Measurements from ENCODE around the gene BHLHE41. TPM values are rescaled to one million over a fixed set of nuclear protein-coding genes. Genes with fewer than 3 reads are reported as not detected.

The BHLHE41 gene
- total and polyA plus RNA-seq, 2 experiments from 2014 or later: 0.24 to 0.46 TPM

- Histone ChIP-seq H3K4me3 (no peak overlapping the region), H3K9me3 (ENCODE audit: low read depth) (no peaks in the 10 kb centered on the region), H3K36me3 (no peaks in the 10 kb centered on the region), H3K4me1 (ENCODE audit: low read depth) (peaks cover 13% of the 10 kb centered on the region), H3K27me3 (peaks cover 34% of the 10 kb centered on the region), H3K27ac (no peak overlapping the region)
- TF ChIP-seq CTCF (IDR thresholded peaks at IDR 0.05; ENCODE audit: low read depth, low read length): no peak
- DNase-seq (ENCODE audit: low read depth in 1 of 2, low spot score in 1 of 2): no peak
Observed at GRCh38 chr12:26112232-26112631, 12.6 kb downstream of the BHLHE41 start.

- Histone ChIP-seq H3K27ac (no peak overlapping the region), H3K4me3 (no peak overlapping the region)
- DNase-seq (ENCODE audit: low read depth in 1 of 2, low spot score in 1 of 2): peak in 1 of 2 donors; percentile 68
Observed at GRCh38 chr12:26109343-26109881, 15.4 kb downstream of the BHLHE41 start.

GRCh38 chr12:26108915-26109314, 15.9 kb downstream of the BHLHE41 start:
- H3K4me1 ChIP-seq (ENCODE audit: low read depth): peaks cover 8% of the 10 kb centered on the region
- H3K27me3 ChIP-seq: peaks cover 44% of the 10 kb centered on the region
- no peaks in the 10 kb centered on the region for H3K36me3 ChIP-seq
- H3K4me3 ChIP-seq: no peak overlapping the region
- no peak for DNase-seq (ENCODE audit: low read depth in 1 of 2, low spot score in 1 of 2)
- H3K9me3 ChIP-seq (ENCODE audit: low read depth): no peaks in the 10 kb centered on the region
- TF ChIP-seq CTCF (IDR thresholded peaks at IDR 0.05; ENCODE audit: low read depth, low read length): no peak
- H3K27ac ChIP-seq: no peak overlapping the region

More at GRCh38 chr12:26109343-26109881, 15.4 kb downstream of the BHLHE41 start:
- Histone ChIP-seq H3K9me3 (ENCODE audit: low read depth) (no peaks in the 10 kb centered on the region), H3K27me3 (peaks cover 43% of the 10 kb centered on the region), H3K4me1 (ENCODE audit: low read depth) (peaks cover 8% of the 10 kb centered on the region), H3K36me3 (no peaks in the 10 kb centered on the region)
- no peak for TF ChIP-seq CTCF (IDR thresholded peaks at IDR 0.05; ENCODE audit: low read depth, low read length)

GRCh38 chr12:26106347-26106746, 18.5 kb downstream of the BHLHE41 start:
- Histone ChIP-seq H3K27ac (no peak overlapping the region), H3K4me1 (ENCODE audit: low read depth) (no peaks in the 10 kb centered on the region), H3K36me3 (no peaks in the 10 kb centered on the region), H3K27me3 (peaks cover 29% of the 10 kb centered on the region), H3K4me3 (no peak overlapping the region), H3K9me3 (ENCODE audit: low read depth) (no peaks in the 10 kb centered on the region)
- DNase-seq (ENCODE audit: low read depth in 1 of 2, low spot score in 1 of 2): no peak
- no peak for TF ChIP-seq CTCF (IDR thresholded peaks at IDR 0.05; ENCODE audit: low read depth, low read length)

- H3K27ac ChIP-seq: no peak overlapping the region
- H3K9me3 ChIP-seq (ENCODE audit: low read depth): no peaks in the 10 kb centered on the region
- DNase-seq (ENCODE audit: low read depth in 1 of 2, low spot score in 1 of 2): no peak
- no peaks in the 10 kb centered on the region for H3K4me1 ChIP-seq (ENCODE audit: low read depth)
- H3K27me3 ChIP-seq: peaks cover 28% of the 10 kb centered on the region
- TF ChIP-seq CTCF (IDR thresholded peaks at IDR 0.05; ENCODE audit: low read depth, low read length): no peak
- no peak overlapping the region for H3K4me3 ChIP-seq
- no peaks in the 10 kb centered on the region for H3K36me3 ChIP-seq
Observed at GRCh38 chr12:26102953-26103352, 21.9 kb downstream of the BHLHE41 start.

Data from cardiac muscle cell (in vitro differentiated cells and primary cell).